ENCODE measurements around the gene SNX9. TPM values are rescaled to one million over a fixed set of nuclear protein-coding genes. Genes with fewer than 3 reads are reported as not detected.

The SNX9 gene
- total RNA-seq, 1 experiment from 2014 or later = 31.3 TPM

DNA sequence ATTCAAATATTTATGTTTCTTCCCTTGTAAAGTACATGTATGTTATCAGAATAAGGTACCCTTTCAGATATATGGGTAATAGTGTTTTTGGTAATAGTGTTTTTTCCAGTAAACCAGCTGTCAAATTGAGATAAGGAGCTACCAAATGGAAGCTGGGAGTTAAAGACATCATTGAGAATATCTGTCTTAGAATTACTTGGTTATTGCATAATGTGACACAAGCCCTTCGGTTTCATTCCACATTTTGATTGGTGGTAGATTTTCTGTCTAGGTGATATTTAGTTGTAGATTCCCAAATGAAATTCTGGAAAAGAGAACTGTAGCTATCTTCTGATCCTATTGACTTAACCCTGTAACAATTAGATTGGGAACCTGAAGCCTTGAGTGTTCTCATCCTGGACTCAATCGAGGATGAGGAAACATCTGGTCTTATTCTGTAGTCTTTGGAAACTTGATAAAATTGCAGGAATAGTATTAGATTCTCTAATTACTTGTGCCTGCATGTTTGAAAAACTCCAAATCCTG lies 83.6 kb downstream of the SNX9 start:
- H2BK20ac ChIP-seq (ENCODE audit: low read depth, low read length, poor library complexity, severe bottlenecking) = no peak overlapping the region
- no peak overlapping the region for H3K23ac ChIP-seq (ENCODE audit: insufficient read length, low read depth, low read length)
- TF ChIP-seq, protein P1, sequence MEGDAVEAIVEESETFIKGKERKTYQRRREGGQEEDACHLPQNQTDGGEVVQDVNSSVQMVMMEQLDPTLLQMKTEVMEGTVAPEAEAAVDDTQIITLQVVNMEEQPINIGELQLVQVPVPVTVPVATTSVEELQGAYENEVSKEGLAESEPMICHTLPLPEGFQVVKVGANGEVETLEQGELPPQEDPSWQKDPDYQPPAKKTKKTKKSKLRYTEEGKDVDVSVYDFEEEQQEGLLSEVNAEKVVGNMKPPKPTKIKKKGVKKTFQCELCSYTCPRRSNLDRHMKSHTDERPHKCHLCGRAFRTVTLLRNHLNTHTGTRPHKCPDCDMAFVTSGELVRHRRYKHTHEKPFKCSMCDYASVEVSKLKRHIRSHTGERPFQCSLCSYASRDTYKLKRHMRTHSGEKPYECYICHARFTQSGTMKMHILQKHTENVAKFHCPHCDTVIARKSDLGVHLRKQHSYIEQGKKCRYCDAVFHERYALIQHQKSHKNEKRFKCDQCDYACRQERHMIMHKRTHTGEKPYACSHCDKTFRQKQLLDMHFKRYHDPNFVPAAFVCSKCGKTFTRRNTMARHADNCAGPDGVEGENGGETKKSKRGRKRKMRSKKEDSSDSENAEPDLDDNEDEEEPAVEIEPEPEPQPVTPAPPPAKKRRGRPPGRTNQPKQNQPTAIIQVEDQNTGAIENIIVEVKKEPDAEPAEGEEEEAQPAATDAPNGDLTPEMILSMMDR (conservative IDR thresholded peaks at IDR 0.05) = no peak
- no peak overlapping the region for H2BK12ac ChIP-seq (ENCODE audit: insufficient read length, low read depth, low read length)
- Mint-ChIP-seq H3K27me3 (ENCODE audit: low read depth) (no peaks in the 10 kb centered on the region), H3K9me3 (no peaks in the 10 kb centered on the region), H3K27ac (no peak overlapping the region), H3K4me1 (peaks cover 13 to 24% of the 10 kb centered on the region in 2 experiments), H3K4me3 (no peak overlapping the region), H3K36me3 (ENCODE audit: insufficient read depth in 1 of 3, low read depth in 3 of 3) (peaks cover 13 to 59% (median 25%) of the 10 kb centered on the region in 3 experiments)
- no peak overlapping the region for H3T11ph ChIP-seq (ENCODE audit: low read length)
- no peak overlapping the region for H2BK15ac ChIP-seq (ENCODE audit: low read depth, low read length)
- no peak overlapping the region for H2BK120ac ChIP-seq (ENCODE audit: low read depth, low read length, poor library complexity, severe bottlenecking)
- H3K18ac ChIP-seq (ENCODE audit: insufficient read length, low read depth, low read length) = no peak overlapping the region
- no peak overlapping the region for H3K56ac ChIP-seq (ENCODE audit: insufficient read length, low read depth, low read length)
- H3K14ac ChIP-seq (ENCODE audit: insufficient read depth, low read length) = no peak overlapping the region
- H2BK5ac ChIP-seq (ENCODE audit: insufficient read length, low read length) = no peak overlapping the region
- no peaks in the 10 kb centered on the region for H3K79me1 ChIP-seq (ENCODE audit: insufficient read depth, low read depth, low read length, poor library complexity, severe bottlenecking)
- no peak overlapping the region for H2AK5ac ChIP-seq (ENCODE audit: insufficient read length, low read length)
- no peaks in the 10 kb centered on the region for H3K79me2 ChIP-seq (ENCODE audit: insufficient read depth, low read length)
- H4K5ac ChIP-seq (ENCODE audit: insufficient read length, low read depth, low read length) = no peak overlapping the region
- H3K4me1 ChIP-seq (ENCODE audit: insufficient read depth, low read length) = peaks cover 2% of the 10 kb centered on the region; the same call in 1 of the 2 replicates
- H2AFZ ChIP-seq (ENCODE audit: low read length) = no peak overlapping the region
- no peak overlapping the region for H4K8ac ChIP-seq (replicated peaks; ENCODE audit: insufficient read length, low read depth, low read length)
- no peak overlapping the region for H3K9ac ChIP-seq (ENCODE audit: extremely low read depth, insufficient read length, low read length)
- no peaks in the 10 kb centered on the region for H4K20me1 ChIP-seq (ENCODE audit: control insufficient read depth, insufficient read depth, insufficient read length)
- no peak overlapping the region for H3K27ac ChIP-seq (ENCODE audit: insufficient read length, low read depth, low read length)
- no peak for DNase-seq
- no peak overlapping the region for H3K4ac ChIP-seq (ENCODE audit: low read depth, low read length)
- H3K27me3 ChIP-seq (ENCODE audit: insufficient read depth, low read length) = no peaks in the 10 kb centered on the region
- no peak overlapping the region for H4K91ac ChIP-seq (ENCODE audit: insufficient read length, low read depth, low read length)
- no peak overlapping the region for H3K4me2 ChIP-seq (ENCODE audit: insufficient read depth, insufficient read length, low read length)
- WGBS (ENCODE audit: extremely low coverage, insufficient read length, low lambda C conversion rate) = no CpG with 5 or more reads among the region's 2 CpGs
- no peaks in the 10 kb centered on the region for H3K23me2 ChIP-seq (ENCODE audit: insufficient read length, low read depth, low read length, poor library complexity, severe bottlenecking)
- H3K9me3 ChIP-seq (ENCODE audit: control insufficient read depth, low read depth, low read length) = no peaks in the 10 kb centered on the region

All from H9 (cell line).